NCI-H524 treated with DMSO at 0.1 percent for 48 hours (cell line): ENCODE measurements around the gene NIP7.
"Not testable (repeated sequence)": the region's sequence is repeated elsewhere in the genome, so short reads cannot be mapped to it uniquely, and the experiment has no call there.

ENCODE experiments used
- DNase-seq: peaks from one replicate; lab custom pipeline; 2025; lab: John Stamatoyannopoulos, UW

Gene NIP7

DNA sequence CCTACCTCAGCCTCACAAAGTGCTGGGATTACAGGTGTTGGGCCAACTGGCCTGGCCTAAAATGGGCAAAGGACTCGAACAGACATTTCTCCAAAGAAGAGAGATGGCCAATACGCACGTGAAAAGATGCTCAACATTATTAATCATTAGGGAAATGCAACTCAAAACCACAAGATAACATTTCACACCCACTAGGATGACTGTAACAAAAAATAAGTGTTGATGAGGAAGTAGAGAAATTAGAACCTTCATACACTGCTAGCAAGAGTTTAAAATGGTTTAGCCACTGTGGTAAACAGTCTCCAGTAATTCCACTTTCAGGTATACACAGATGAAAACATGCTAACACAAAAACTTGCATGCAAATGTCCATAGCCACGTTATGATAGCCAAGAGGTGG is 6.4 kb downstream of the NIP7 start:
- no peak for DNase-seq

DNA sequence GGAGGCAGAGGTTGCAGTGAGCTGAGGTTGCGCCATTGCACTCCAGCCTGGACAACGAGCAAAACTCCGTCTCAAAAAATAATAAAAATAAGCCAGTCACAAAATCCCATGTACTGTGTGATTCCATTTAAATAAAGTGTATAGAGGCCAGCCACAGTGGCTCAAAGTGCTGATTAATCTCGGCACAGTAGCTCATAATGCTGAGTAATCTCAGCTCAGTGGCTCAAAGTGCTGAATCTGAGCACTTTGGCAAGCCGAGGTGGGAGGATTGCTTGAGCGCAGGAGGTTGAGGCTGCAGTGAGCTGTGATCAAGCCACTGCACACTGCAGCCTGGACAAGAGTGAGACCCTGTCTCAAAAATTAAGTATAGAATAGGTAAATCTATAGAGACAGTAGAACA is 7.1 kb downstream of the NIP7 start:
- no peak for DNase-seq

DNA sequence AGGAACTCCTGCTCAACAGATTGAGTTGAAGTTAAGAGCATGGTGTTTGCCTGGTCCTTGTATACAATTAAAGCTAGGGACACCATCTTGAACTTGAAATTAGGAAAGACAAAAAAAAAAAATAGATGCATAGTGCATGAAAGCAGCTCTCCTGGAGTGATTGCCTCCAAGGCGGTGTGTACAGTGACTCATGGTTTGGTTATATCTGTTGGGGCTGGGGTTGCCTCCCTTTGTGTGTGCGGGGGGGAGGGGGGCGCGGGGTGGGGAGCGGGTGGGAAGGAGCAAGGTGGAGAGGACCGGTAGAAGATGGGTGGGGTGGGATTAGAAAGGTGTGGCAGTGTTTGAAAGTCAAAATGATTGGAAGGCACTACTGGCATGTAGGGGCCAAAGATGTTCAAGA is 8.7 kb downstream of the NIP7 start:
- DNase-seq = no peak

DNA sequence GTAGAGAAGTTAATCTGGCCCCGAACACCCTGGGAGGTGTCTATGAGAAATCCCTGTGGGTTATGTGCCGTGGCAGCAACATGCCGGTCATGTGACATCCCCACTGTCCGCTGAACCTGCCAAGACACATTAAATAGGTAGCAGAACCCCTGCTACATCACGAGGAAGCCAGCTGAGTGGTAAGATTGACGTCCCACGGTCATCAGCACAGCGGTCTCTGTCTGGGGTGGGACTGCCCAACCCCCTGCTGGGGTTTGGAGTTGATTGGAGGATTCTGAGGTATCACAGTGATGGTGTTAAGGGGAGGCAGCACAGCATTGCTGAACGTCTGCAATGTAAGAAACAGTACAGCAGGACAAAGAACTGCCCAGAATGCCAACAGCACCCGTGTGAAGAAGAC is 10.0 kb downstream of the NIP7 start:
- DNase-seq = no peak

DNA sequence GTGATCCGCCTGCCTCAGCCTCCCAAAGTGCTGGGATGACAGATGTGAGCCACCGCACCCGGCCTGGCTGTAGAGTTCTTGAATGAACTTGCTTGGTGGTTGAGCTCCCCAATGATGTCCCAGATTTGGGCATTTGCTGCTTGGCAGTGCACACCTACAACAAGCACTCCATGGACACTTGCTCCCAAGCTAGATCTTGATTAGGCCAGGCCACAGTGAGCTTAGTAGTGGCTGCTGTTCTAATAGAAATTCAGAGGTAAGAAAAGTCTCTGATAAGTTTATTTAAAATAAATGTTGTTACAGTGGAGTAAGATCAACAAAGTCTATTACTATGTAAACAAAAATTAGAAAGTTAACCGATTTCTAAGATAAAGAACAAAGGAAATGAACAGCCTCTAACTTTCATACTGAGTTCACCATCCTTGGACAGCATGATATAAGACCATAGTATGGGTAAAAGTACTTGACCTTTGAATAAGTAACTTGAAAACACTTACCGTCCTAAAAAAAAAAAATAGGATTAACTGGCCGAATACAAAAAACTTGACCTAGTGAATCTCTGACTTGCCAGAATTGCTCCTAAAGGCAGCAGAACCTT is 11.1 kb downstream of the NIP7 start:
- no peak for DNase-seq

DNA sequence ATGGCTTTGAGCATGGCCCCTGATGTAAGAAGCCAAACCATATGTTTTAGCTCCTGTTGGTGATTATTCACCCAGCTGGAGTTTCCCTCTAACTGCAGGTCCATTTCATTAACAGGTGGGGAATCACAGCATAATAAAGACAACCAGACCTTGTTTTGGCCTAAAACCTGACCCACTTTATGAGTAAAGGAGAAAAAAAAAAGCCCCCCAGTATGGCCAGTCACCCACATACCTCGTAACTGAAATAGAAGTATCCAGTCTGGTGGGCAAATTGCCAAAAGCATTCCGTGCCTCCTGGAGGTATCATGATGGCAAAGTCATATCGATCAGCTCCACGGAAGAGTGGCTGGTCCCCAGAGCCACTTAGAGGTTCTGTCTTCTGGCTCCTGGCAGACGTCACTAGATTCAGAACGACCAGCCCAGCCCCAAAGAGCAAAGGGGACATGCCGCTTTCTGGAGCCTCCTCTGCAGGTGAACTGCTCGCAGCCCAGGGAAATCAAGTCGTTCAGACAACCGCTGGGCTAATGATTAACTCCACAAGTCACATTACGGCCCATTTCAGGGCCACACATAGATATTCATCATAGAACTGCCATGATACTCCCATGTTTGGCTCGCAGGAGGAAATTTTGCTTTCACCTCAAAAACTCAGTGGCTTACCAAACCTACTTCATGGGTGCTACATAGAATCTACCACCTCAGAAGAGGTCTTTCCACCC is 11.9 kb downstream of the NIP7 start, which contains the start of gene TMED6:
Gene TMED6, minus strand, starts transcription at position 478 of the 719 bp plus-strand sequence. Its CDS starts 33 bp downstream, at position 445.
- DNase-seq = peak; percentile 68

DNA sequence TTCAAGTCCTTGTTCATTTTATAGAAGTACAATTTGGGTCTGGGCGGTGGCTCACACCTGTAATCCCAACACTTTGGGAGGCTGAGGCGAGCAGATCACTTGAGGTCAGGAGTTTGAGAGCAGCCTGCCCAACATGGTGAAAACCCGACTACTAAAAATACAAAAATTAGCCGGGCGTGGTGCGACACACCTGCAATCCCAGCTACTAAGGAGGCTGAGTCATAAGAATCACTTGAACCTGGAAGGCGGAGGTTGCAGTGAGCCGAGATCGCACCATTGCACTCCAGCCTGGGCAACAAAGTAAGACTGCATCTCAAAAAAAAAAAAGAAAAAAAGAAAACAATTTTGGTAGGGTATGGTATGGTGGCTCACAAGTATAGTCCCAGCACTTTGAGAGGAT is 20.5 kb downstream of the NIP7 start:
- DNase-seq = not testable (repeated sequence)

DNA sequence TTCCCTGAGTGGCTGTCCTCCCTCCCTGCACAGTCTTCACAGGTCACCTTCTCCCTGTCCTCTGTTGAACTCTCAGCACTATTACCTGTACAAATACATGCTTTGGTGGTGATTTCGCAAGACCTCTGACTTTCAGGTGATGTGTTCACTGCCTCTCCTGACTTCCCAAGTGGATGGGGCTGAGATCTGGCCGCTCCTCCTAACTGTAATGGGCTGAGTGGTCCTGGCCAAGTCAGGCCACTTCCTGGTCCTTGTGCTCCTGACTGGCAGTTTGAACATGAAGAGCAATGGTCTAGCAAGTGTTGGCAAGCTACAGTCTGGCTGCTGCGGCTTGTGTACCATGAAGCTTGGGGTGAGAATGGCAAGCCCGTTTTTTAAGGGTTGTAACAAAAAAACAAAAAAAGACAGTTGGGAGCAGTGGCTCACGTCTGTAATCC is 23.7 kb downstream of the NIP7 start:
- no peak for DNase-seq

DNA sequence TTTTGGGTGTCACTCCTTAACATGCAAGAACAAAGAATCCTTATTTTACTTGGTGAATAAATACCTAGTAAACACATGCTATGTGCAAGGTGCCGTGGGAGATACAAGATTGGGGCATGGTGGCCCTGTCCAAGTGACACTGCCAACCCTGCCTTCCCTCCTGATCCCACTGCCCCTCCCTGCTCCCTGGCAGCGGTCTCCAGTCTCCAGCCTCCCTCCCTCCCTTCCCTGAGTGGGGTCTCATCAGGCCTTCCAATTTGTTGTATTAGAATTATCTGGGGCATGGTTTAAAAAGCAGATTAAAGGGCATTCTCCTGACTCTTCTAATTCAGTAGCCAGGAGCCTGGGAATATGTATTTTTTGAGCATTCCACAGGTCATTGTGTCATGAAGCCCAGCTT is 24.5 kb downstream of the NIP7 start:
- DNase-seq = no peak

DNA sequence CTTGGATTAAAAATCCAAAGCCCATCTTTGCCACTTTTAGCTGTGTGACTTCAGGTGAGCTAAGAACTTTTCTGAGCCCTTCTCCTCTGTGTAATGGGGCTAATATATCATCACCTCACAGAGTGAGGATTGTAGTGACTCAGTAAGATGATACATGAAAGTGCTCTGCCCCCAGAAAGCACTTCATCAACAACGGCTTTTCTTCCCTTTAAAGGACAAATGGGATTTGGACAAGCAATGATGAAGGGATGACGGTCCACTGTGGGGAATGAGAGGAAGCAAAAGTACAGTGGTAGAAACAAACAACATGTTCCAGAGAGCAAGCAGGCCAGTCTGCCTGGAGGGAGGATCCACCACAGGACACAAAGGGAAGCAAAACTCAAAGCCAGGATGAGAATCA is 26.3 kb downstream of the NIP7 start:
- no peak for DNase-seq

DNA sequence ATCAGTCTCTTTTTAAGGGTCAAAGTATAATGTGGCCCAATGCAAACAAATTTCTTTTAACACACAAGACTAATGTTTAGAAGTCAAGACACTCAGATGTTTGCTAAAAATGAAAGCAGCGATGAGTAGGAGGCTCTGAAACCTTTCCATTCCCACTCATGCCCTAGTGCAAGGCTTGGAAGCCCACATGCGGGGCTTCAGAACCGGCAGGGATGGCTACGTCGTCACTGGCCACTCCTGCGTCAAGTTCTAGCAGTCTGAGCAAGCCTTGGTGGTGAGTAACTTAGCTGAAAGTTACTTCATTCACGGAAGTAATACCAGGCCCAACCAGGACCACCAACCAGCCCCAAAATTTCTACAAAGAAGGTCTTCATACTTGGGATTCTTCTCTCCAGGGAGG is 26.9 kb downstream of the NIP7 start:
- DNase-seq = no peak

DNA sequence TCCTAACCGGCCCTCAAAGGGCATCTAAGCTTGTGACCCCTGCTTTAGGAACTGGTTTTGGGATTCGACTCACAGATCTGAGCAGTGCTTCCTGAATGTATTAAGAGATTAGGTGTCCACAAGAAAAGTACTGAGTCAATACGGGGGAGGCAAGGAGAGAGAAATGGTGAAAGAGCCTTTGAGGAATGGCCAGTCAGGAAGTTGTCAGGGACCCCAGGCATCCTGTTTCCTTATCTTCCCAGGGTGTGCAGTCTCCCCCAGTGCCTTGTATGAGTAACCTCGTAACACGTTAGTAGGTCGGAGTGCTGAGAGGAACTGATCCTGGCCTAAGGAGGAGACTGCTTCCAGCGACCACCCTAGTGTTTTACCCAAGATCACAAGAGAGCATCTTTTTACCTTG is 28.4 kb downstream of the NIP7 start:
- DNase-seq = no peak

DNA sequence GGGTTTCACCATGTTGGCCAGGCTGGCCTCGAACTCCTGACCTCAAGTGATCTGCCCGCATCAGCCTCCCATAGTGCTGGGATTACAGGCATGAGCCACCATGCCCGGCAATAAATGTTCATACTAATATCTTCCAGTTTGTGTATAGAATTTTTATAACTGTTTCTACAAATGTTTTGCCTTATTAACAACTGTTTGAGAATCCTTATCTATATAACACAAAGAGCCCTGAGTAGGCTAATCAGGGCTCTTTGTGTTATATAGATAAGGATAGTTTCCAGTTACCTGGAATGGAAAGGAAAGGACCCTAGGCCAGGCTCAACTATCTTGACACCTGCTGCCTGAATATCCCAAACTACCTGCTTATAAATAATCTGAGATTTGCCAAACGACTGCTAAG is 29.3 kb downstream of the NIP7 start:
- DNase-seq = no peak

DNA sequence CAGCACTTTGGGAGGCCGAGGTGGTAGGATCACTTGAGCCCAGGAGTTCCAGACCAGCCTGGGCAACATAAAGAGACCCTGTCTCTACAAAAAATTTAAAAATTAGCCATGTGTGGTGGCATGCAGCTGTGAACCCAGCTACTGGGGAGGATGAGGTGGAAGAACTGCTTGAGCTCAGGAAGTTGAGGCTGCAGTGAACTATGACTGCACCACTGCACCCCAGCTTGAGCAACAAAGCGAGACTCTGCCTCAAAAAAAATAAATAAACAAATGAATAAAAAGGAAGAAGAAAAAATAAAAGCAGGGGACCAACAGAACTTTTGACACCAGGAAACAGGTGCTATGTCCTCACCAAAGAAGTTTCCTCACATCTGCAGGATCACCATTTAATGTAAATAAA is 32.0 kb downstream of the NIP7 start:
- no peak for DNase-seq

DNA sequence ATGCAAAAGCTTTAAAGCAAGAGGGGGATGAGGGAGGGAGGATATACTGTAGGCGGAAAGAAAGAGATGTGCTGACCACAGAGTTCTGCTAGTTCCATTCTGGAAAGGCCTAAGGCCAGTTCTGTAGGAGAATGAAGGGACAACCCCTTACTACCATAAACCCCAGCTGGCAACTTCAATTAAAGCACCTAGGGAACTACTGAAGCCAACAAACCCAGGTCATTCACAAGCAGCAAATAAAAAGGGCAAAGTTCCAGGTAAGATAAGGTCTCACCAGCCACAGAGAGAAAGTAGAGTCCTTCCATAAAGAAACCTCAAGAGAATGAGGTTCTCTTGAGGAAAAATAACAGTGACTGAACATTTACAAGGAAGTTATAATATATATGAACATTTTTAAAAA is 33.4 kb downstream of the NIP7 start:
- DNase-seq = no peak

DNA sequence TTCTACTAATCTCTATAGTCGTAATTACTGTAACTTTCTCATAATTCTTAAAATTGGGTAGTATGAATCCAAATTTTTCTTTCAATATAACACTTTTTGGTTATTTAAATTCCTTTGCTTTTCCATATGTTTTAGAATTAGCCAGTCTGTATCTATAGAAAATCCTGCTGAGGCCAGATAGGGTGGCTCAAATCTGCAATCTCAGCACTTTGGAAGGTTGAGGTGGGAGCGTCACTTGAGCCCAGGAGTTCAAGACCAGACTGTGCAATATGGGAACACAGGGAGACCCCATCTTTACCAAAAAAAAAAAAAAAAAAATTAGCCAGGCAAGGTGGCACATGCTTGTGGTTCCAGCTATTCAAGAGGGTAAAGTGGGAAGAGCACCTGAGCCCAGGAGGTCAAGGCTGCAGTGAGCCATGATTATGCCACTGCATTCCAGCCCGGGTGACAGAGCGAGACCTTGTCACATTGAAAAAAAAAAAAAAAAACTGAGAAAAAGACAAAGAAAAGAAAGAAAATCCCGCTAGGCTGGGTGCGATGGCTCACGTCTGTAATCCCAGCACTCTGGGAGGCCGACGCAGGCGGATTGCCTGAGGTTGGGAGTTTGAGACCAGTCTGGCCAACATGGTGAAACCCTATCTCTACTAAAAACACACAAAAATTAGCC is 37.0 kb downstream of the NIP7 start:
- no peak for DNase-seq

DNA sequence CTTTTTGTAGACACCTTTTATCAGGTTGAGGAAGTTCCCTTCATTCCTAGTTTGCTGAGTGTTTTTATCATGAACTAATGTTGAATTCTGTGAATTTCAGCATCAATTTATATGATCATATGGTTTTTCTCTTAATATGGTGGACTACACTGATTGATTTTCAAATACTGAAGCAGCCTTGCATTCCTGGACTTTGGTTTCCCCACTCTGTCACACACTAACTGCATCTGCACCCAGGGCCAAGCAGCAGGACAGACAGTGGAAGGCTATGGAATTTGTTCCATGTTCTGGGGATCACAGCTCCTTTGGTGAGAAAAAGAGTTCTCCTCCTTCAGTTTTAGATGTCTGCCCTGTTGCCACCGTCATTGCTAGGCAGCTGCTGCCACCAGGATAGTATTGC is 38.5 kb downstream of the NIP7 start:
- no peak for DNase-seq

DNA sequence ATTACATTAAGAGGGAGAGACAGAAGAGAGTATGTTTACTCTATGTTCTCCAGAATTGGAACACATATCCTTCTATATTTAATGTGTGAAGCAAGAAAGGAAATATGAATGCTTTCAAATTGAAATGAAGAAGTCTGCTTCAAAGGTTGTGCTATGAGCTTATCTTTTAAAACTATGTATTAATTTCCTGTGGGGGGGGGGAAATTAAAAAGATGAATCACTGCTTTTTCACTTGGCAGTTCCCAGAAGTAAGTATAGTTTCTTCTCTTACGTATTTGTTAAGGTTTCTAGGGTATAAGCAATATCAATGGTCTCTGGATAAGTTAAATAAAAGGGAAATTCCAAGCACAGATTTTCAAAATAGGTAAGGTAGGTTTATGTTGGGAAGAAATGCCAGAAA is 39.2 kb downstream of the NIP7 start:
- DNase-seq = no peak

DNA sequence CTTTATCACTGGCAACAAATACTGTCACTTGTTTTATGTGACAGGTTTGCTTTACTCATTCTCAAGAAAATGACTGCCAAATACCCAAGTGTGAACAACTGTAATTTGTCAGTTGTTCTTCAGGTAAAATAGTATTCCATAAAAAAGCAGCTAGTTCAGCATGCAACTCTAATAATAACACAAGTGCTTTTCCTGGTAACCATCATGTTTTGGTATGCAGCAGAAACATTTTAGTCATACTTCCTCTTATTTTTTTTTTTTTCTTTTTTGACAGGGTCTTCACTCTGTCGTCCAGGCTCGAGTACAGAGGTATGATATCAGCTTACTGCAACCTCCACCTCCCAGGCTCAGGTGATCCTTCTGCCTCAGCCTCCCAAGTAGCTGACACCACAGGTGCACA is 41.7 kb downstream of the NIP7 start:
- DNase-seq = no peak

DNA sequence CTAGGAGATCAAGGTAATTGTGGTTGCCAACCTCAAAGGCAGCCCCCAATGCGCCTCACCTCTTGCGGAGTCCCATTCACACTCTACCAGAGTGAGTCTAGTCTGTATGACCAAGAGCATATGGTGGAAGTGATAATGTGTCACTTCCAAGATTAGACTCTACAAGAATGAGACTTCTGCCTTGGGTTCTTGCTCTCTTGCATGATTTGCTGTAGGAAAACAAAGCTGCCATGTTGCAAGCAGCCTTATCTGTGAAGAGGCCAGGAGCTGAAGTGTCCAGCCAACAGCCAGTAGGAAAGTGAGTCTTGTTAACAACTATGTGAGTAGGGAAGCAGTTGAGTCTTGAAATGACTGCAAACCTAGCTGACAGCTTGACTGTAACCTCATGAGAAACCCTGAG is 42.8 kb downstream of the NIP7 start:
- DNase-seq = no peak

DNA sequence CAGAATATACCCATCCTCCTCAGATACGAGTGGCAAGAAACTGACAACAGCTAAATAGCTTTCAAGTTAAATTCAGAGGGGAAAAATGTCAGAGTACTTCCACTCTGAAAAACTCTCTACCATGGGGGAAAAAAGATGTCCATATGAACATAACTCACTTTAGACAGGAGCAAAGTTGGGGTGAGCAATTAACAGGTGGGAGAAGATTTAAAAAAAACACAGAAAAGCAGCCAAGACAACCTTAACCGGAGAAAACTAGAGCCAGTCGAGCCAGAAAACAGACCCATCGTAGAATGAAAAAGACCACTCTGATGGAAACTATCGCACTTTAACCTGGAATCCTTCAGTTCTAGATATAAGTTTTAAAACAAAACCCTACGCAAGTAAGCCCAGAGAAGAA is 45.4 kb downstream of the NIP7 start:
- no peak for DNase-seq

DNA sequence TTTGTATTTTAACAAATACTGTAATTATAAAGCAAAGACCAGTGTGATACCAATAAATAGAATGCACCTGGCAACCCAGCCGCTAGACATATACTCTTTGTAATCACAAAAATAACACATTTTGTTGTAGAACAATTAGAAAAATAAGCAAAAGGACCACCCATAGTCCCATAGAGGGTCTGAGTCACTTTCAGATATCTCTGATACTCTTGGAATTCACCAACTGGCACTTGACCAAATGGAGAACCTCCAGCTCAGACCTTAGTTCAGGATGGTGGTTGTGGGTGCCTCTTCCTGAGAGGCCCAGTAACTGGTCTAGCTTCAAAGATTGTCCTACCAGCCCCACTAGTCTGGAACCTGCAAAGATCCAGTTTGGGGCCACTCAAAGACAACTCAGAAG is 47.0 kb downstream of the NIP7 start:
- no peak for DNase-seq
